GM12878 (cell line): Measurements from ENCODE around the gene WDR64. TPM values are rescaled to one million over a fixed set of nuclear protein-coding genes. Genes with fewer than 3 reads are reported as not detected.

Experiments used
- ATAC-seq: fragments of 200-7000 bp; cut with Tn5 transposase; 3 replicates; pipeline ENCODE4 v1.9.1; 2020; ENCODE audit warnings: mild to moderate bottlenecking, moderate library complexity
- BruUV-seq: library from RNA; stranded (reverse); fragments of 400-500 nt; replicated peaks from 2 replicates; lab custom pipeline; 2021; lab: Mats Ljungman, UMichigan
- CTCF ChIA-PET: fragments of 300-600 bp; sonication (Branson Sonifier 250); formaldehyde crosslinking; extraction: SDS; loops from one replicate; lab custom pipeline; 2021; ENCODE audit warnings: inconsistent platforms; lab: Yijun Ruan, JAX
- POLR2A ChIA-PET: fragments of 350-600 bp; formaldehyde crosslinking; extraction: SDS; loops from one replicate; lab custom pipeline; 2021; ENCODE audit warnings: inconsistent platforms; lab: Charles Lee
- RAD21 ChIA-PET: fragments of 300-600 bp; sonication (Branson Sonifier 250); formaldehyde crosslinking; loops from one replicate; lab custom pipeline; 2023; ENCODE audit warnings: antibody characterized with exemption; ENCODE audit not compliant: unreplicated experiment; lab: Charles Lee
- SMC1A ChIA-PET: fragments of 300-600 bp; sonication (Branson Sonifier 250); formaldehyde crosslinking; loops from one replicate; lab custom pipeline; 2023; ENCODE audit not compliant: unreplicated experiment, uncharacterized antibody; lab: Charles Lee
- DNase-seq: peaks from one replicate; pipeline ENCODE4 v3.0.0-alpha.2; 2011; ENCODE audit warnings: low read depth, low spot score
- FAIRE-seq: peaks from 3 replicates; lab custom pipeline; 2011; peaks lifted over from hg19 to GRCh38; lab: Jason Lieb, UNC
- H2AFZ ChIP-seq: 2 replicates; pipeline ENCODE4 v1.6.0; 2011; ENCODE audit warnings: low read depth, low read length, control low read depth; ENCODE audit not compliant: control insufficient read depth
- H3K27ac ChIP-seq: 2 replicates; pipeline ENCODE4 v1.5.1; 2011; ENCODE audit warnings: control low read depth; ENCODE audit not compliant: control insufficient read depth, insufficient read depth
- H3K27me3 ChIP-seq, 2 experiments: replicated peaks in 1 of 2; 2 replicates each; pipeline versions ENCODE4 v1.6.0 to v1.6.1; 2011; ENCODE audit warnings: low read length in 1 of 2; ENCODE audit not compliant: control insufficient read depth in 2 of 2, insufficient read depth in 2 of 2
- H3K36me3 ChIP-seq, 2 experiments: 2 replicates each; pipeline ENCODE4 v1.5.1; 2011; ENCODE audit warnings: low read length in 1 of 2; ENCODE audit not compliant: control insufficient read depth in 2 of 2, insufficient read depth in 2 of 2
- H3K4me1 ChIP-seq: 2 replicates; pipeline ENCODE4 v1.6.1; 2011; ENCODE audit warnings: mild to moderate bottlenecking, low read length, moderate library complexity, mixed read lengths; ENCODE audit not compliant: control insufficient read depth, insufficient read depth
- H3K4me2 ChIP-seq: 2 replicates; pipeline ENCODE4 v1.6.0; 2011; ENCODE audit warnings: control low read depth; ENCODE audit not compliant: control insufficient read depth, insufficient read depth
- H3K4me3 ChIP-seq: fragments of 200-600 bp; sonication (generic); 2 replicates; pipeline ENCODE4 v1.5.1; 2016
- H3K79me2 ChIP-seq: 2 replicates; pipeline ENCODE4 v1.6.0; 2011; ENCODE audit warnings: low read length; ENCODE audit not compliant: control insufficient read depth, insufficient read depth
- H3K9ac ChIP-seq: 2 replicates; pipeline ENCODE4 v1.8.0; 2011; ENCODE audit warnings: low read length, control low read depth, mixed read lengths; ENCODE audit not compliant: control insufficient read depth, insufficient read depth
- H3K9me3 ChIP-seq: replicated peaks from 3 replicates; pipeline ENCODE4 v1.5.1; 2011; ENCODE audit warnings: mild to moderate bottlenecking, low read length; ENCODE audit not compliant: control insufficient read depth, insufficient read depth
- H4K20me1 ChIP-seq: 2 replicates; pipeline ENCODE4 v1.6.0; 2011; ENCODE audit not compliant: control insufficient read depth, insufficient read depth
- CHD2 ChIP-seq: IDR thresholded peaks from 2 replicates; pipeline ENCODE4 v1.6.1; 2011; ENCODE audit warnings: low read depth, low read length, improper control_type of control experiment, borderline replicate concordance
- HDAC2 ChIP-seq: fragments of 200-600 bp; sonication (generic); IDR thresholded peaks from 2 replicates; pipeline ENCODE4 v1.6.1; 2017
- IKZF1 ChIP-seq: fragments of 450-650 bp; conservative IDR thresholded peaks from 2 replicates; pipeline ENCODE4 v1.6.1; 2017; ENCODE audit warnings: antibody characterized with exemption, mild to moderate bottlenecking
- IRF4 ChIP-seq: IDR thresholded peaks from 2 replicates; pipeline ENCODE4 v1.6.1; 2011; ENCODE audit warnings: low read depth, low read length
- KLF5 ChIP-seq: fragments of 450-650 bp; IDR thresholded peaks from 2 replicates; pipeline ENCODE4 v1.6.1; 2014; ENCODE audit warnings: mild to moderate bottlenecking; ENCODE audit not compliant: partially characterized antibody
- LARP7 ChIP-seq: fragments of 450-650 bp; IDR thresholded peaks from 2 replicates; pipeline ENCODE4 v1.6.1; 2017; ENCODE audit warnings: mild to moderate bottlenecking
- NR2C1 ChIP-seq: fragments of 450-650 bp; IDR thresholded peaks from 2 replicates; pipeline ENCODE4 v1.6.1; 2017; ENCODE audit warnings: antibody characterized with exemption, mild to moderate bottlenecking, moderate library complexity
- SIN3A ChIP-seq: IDR thresholded peaks from 2 replicates; pipeline ENCODE4 v1.6.1; 2012; ENCODE audit warnings: low read depth, low read length, improper control_type of control experiment
- SIX5 ChIP-seq: IDR thresholded peaks from 2 replicates; pipeline ENCODE4 v1.6.1; 2011; ENCODE audit warnings: mild to moderate bottlenecking, low read depth, low read length, moderate library complexity; ENCODE audit not compliant: severe bottlenecking
- SREBF1 ChIP-seq: IDR thresholded peaks from 2 replicates; pipeline ENCODE4 v1.6.1; 2012; ENCODE audit warnings: mild to moderate bottlenecking, low read length
- TBL1XR1 ChIP-seq: IDR thresholded peaks from 2 replicates; pipeline ENCODE4 v1.6.1; 2012; ENCODE audit warnings: low read depth, low read length, improper control_type of control experiment
- TCF12 ChIP-seq: IDR thresholded peaks from 2 replicates; pipeline ENCODE4 v1.6.1; 2011; ENCODE audit warnings: low read depth, mild to moderate bottlenecking, low read length
- WGBS: methylation state at CpG from one replicate; pipeline ENCODE4 v1.1.6; 2016; ENCODE audit warnings: low lambda C conversion rate; ENCODE audit not compliant: insufficient replicate concordance, insufficient coverage; ENCODE audit errors: missing lambda C conversion rate; 5-methylcytosine and 5-hydroxymethylcytosine counted together
- in situ Hi-C: fragments of 300-500 bp; cut with MboI; formaldehyde crosslinking; loops from 9 replicates; pipeline ENCODE4 v1.14.3; 2018; ENCODE audit warnings: mixed read lengths
- intact Hi-C: fragments of 100-400 bp; cut with micrococcal nuclease; formaldehyde crosslinking; loops from one replicate; pipeline ENCODE4 v1.14.2; 2022; ENCODE audit not compliant: unreplicated experiment
- polyA plus RNA-seq, 11 experiments: library from polyadenylated mRNA; depleted of rRNA in 4 of 11; unstranded in 6 of 11; stranded (reverse) in 5 of 11; fragments of >200 nt; fragmentation: Nextera tagmentation in 4 of 11; fragmentation: Illumina TruSeq in 1 of 11; extraction: Ambion mirVana in 4 of 11; extraction: Trizol in 1 of 11; gene quantifications; 1 replicate in 1 of 11; 2 replicates in 10 of 11; pipeline versions ENCODE4 v1.2.1 to v1.2.3, GENCODE V29; 2011 to 2016; ENCODE audit warnings: inconsistent platforms in 2 of 11, missing spikeins in 2 of 11, low read depth in 1 of 11
- total RNA-seq, 4 experiments: library from RNA; depleted of rRNA in 3 of 4; stranded (reverse); fragments of >200 nt in 3 of 4; fragmentation: Illumina TruSeq in 1 of 4; extraction: Trizol in 1 of 4; gene quantifications; 2 replicates each; pipeline versions ENCODE4 v1.2.1 to v1.2.3, GENCODE V29; 2013 to 2021
- TF ChIP-seq, protein P1 (sequence below): fragments of 450-650 bp; formaldehyde crosslinking; IDR thresholded peaks from 2 replicates; pipeline ENCODE4 v1.4.0; 2022; ENCODE audit warnings: mild to moderate bottlenecking, moderate library complexity
- TF ChIP-seq, protein P2 (sequence below): IDR thresholded peaks from 2 replicates; pipeline ENCODE4 v1.6.1; 2012; ENCODE audit warnings: improper control_type of control experiment, low read depth, low read length; ENCODE audit not compliant: insufficient replicate concordance
- TF ChIP-seq, protein P3 (sequence below): fragments of 450-650 bp; IDR thresholded peaks from 2 replicates; pipeline ENCODE4 v1.6.1; 2017; ENCODE audit warnings: low read depth, mild to moderate bottlenecking, moderate library complexity

WDR64 gene
- total and polyA plus RNA-seq, 10 of the 15 experiments (the other 5 are each of a cell fraction or from before 2014, with no cell fraction given): 0.01 TPM; not detected in 9

DNA sequence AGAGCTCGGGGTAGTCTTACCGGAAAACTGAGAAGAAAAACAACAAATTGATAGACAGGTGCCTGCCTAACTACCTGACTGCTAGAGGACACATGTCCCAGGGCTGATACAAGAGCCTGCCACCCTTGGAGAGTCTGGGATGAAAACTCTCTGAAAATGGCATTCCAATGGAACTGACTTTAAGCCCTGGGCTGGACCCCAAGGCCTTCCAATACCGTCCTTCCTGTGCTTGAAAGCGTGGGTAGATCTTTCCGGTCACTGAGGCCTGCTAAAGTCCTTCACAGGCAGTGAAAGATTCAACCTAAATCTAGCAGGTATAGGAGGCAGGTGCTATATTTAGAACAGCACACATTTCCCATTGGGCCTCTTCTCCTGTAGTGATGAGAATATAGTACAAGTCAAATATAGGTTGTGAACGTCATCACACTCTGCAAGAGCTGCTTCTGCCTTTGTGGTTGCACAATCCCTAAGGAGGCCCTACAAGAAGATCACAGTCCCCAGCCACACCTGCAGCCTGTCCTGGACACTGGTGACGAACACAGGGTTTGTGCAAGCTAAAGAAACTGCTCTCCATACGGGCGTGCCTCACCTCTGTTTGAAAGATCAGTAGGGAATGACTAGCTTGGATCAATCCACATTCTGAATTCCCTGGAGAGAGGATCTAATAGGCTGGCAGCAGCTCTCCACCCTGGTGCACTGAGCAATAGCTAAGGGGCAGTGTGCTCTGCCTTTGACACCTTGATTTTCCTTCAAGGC, 11.0 kb upstream of the WDR64 start:
- DNase-seq (no peak), FAIRE-seq (no peak), ATAC-seq (no peak)
- peak overlapping the region; percentile 83 for H3K4me2 ChIP-seq
- H4K20me1 ChIP-seq: no peaks in the 10 kb centered on the region
- POLR2A ChIA-PET: no interaction called here
- CTCF ChIA-PET: interaction anchor here (0.5 to 1.0 kb wide), 5 partner anchors 12 to 102 kb away, joined by 3 to 5 read pairs (median 3); no protein-coding TSS in a partner anchor
- SMC1A ChIA-PET: no interaction called here
- RAD21 ChIA-PET: no interaction called here
- in situ Hi-C loops: no loop called here
- no peak overlapping the region for H3K27ac ChIP-seq
- no TSS peak for BruUV-seq
- no peaks in the 10 kb centered on the region; the same call in 2 of the 3 replicates for H3K9me3 ChIP-seq
- H3K27me3 ChIP-seq: no peaks in the 10 kb centered on the region
- peaks cover 35% of the 10 kb centered on the region for H3K79me2 ChIP-seq
- no peak overlapping the region for H3K4me3 ChIP-seq
- H3K36me3 ChIP-seq: no peaks in the 10 kb centered on the region
- no peak overlapping the region; the same call in 1 of the 2 replicates for H3K9ac ChIP-seq
- intact Hi-C loops: no loop called here
- H3K4me1 ChIP-seq: peaks cover 9% of the 10 kb centered on the region
- peak overlapping the region; percentile 94 for H2AFZ ChIP-seq
- WGBS: 58% methylated on average over 9 of the region's 9 CpGs
- TF ChIP-seq, protein P1, sequence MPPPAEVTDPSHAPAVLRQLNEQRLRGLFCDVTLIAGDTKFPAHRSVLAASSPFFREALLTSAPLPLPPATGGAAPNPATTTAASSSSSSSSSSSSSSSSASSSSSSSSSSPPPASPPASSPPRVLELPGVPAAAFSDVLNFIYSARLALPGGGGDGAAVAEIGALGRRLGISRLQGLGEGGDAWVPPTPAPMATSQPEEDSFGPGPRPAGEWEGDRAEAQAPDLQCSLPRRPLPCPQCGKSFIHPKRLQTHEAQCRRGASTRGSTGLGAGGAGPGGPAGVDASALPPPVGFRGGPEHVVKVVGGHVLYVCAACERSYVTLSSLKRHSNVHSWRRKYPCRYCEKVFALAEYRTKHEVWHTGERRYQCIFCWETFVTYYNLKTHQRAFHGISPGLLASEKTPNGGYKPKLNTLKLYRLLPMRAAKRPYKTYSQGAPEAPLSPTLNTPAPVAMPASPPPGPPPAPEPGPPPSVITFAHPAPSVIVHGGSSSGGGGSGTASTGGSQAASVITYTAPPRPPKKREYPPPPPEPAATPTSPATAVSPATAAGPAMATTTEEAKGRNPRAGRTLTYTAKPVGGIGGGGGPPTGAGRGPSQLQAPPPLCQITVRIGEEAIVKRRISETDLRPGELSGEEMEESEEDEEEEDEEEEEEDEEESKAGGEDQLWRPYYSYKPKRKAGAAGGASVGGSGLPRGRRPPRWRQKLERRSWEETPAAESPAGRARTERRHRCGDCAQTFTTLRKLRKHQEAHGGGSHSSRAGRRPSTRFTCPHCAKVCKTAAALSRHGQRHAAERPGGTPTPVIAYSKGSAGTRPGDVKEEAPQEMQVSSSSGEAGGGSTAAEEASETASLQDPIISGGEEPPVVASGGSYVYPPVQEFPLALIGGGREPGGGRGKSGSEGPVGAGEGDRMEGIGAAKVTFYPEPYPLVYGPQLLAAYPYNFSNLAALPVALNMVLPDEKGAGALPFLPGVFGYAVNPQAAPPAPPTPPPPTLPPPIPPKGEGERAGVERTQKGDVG (CRISPR knock-in tag): no peak
- TF ChIP-seq SREBF1: no peak
- TF ChIP-seq NR2C1: no peak
- no peak for TF ChIP-seq TBL1XR1
- TF ChIP-seq CHD2: no peak
- TF ChIP-seq IKZF1: no peak
- no peak for TF ChIP-seq SIX5
- no peak for TF ChIP-seq KLF5
- TF ChIP-seq TCF12: no peak
- TF ChIP-seq, protein P2, sequence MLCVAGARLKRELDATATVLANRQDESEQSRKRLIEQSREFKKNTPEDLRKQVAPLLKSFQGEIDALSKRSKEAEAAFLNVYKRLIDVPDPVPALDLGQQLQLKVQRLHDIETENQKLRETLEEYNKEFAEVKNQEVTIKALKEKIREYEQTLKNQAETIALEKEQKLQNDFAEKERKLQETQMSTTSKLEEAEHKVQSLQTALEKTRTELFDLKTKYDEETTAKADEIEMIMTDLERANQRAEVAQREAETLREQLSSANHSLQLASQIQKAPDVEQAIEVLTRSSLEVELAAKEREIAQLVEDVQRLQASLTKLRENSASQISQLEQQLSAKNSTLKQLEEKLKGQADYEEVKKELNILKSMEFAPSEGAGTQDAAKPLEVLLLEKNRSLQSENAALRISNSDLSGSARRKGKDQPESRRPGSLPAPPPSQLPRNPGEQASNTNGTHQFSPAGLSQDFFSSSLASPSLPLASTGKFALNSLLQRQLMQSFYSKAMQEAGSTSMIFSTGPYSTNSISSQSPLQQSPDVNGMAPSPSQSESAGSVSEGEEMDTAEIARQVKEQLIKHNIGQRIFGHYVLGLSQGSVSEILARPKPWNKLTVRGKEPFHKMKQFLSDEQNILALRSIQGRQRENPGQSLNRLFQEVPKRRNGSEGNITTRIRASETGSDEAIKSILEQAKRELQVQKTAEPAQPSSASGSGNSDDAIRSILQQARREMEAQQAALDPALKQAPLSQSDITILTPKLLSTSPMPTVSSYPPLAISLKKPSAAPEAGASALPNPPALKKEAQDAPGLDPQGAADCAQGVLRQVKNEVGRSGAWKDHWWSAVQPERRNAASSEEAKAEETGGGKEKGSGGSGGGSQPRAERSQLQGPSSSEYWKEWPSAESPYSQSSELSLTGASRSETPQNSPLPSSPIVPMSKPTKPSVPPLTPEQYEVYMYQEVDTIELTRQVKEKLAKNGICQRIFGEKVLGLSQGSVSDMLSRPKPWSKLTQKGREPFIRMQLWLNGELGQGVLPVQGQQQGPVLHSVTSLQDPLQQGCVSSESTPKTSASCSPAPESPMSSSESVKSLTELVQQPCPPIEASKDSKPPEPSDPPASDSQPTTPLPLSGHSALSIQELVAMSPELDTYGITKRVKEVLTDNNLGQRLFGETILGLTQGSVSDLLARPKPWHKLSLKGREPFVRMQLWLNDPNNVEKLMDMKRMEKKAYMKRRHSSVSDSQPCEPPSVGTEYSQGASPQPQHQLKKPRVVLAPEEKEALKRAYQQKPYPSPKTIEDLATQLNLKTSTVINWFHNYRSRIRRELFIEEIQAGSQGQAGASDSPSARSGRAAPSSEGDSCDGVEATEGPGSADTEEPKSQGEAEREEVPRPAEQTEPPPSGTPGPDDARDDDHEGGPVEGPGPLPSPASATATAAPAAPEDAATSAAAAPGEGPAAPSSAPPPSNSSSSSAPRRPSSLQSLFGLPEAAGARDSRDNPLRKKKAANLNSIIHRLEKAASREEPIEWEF: no peak
- TF ChIP-seq LARP7: no peak
- TF ChIP-seq, protein P3, sequence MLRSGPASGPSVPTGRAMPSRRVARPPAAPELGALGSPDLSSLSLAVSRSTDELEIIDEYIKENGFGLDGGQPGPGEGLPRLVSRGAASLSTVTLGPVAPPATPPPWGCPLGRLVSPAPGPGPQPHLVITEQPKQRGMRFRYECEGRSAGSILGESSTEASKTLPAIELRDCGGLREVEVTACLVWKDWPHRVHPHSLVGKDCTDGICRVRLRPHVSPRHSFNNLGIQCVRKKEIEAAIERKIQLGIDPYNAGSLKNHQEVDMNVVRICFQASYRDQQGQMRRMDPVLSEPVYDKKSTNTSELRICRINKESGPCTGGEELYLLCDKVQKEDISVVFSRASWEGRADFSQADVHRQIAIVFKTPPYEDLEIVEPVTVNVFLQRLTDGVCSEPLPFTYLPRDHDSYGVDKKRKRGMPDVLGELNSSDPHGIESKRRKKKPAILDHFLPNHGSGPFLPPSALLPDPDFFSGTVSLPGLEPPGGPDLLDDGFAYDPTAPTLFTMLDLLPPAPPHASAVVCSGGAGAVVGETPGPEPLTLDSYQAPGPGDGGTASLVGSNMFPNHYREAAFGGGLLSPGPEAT: no peak
- TF ChIP-seq SIN3A: no peak
- TF ChIP-seq HDAC2: no peak
- TF ChIP-seq IRF4: no peak
